ENCODE data around the gene ZNF429. TPM values are rescaled to one million over a fixed set of nuclear protein-coding genes. Genes with fewer than 3 reads are reported as not detected.
"Not testable (repeated sequence)": the region's sequence is repeated elsewhere in the genome, so short reads cannot be mapped to it uniquely, and the experiment has no call there.

The ZNF429 gene
- total RNA-seq, 1 donor from 2014 or later, result 12.7 TPM

- H3K79me2 ChIP-seq (ENCODE audit: insufficient read depth, low read length), result no peaks in the 10 kb centered on the region
- H3K4me2 ChIP-seq (ENCODE audit: low read length), result no peak overlapping the region
- H3K27ac ChIP-seq (ENCODE audit: low read depth, low read length), result no peak overlapping the region
- no peaks in the 10 kb centered on the region for H3K36me3 ChIP-seq (ENCODE audit: insufficient read depth, low read length)
- Mint-ChIP-seq H3K36me3 (ENCODE audit: low read depth, unreplicated experiment) (peaks cover 2% of the 10 kb centered on the region), H3K4me3 (ENCODE audit: unreplicated experiment) (no peak overlapping the region), H3K27ac (ENCODE audit: unreplicated experiment) (no peak overlapping the region), H3K9me3 (ENCODE audit: unreplicated experiment) (peaks cover 12% of the 10 kb centered on the region), H3K4me1 (ENCODE audit: low read depth, unreplicated experiment) (no peaks in the 10 kb centered on the region), H3K27me3 (ENCODE audit: low read depth, unreplicated experiment) (peaks cover 3% of the 10 kb centered on the region)
- no peak overlapping the region for H3K4me3 ChIP-seq (ENCODE audit: insufficient read depth, low read depth, low read length)
- H2AFZ ChIP-seq (ENCODE audit: low read depth, low read length), result no peak overlapping the region
- no peak overlapping the region for H3K9ac ChIP-seq (ENCODE audit: low read length)
- FAIRE-seq (no peak), DNase-seq (ENCODE audit: low read depth) (no peak)
- no peaks in the 10 kb centered on the region for H3K27me3 ChIP-seq (ENCODE audit: insufficient read depth, low read length)
- no peak for TF ChIP-seq EZH2 (IDR thresholded peaks at IDR 0.05; ENCODE audit: insufficient read depth, low read length)
- TF ChIP-seq CTCF (IDR thresholded peaks at IDR 0.05; ENCODE audit: insufficient read depth, low read depth, low read length), result no peak
- no peaks in the 10 kb centered on the region for H3K4me1 ChIP-seq (ENCODE audit: insufficient read depth, low read length)
- H3K9me3 ChIP-seq (ENCODE audit: insufficient read depth, low read depth, low read length), result peaks cover 5% of the 10 kb centered on the region
- H4K20me1 ChIP-seq (ENCODE audit: insufficient read depth, low read length), result no peaks in the 10 kb centered on the region
Observed at GRCh38 chr19:21595185-21595584, 89.8 kb downstream of the ZNF429 start.

GRCh38 chr19:21602082-21602658 lies 96.8 kb downstream of the ZNF429 start:
- no peaks in the 10 kb centered on the region for H3K27me3 ChIP-seq (ENCODE audit: insufficient read depth, low read length)
- FAIRE-seq, result no peak
- Mint-ChIP-seq H3K27ac (ENCODE audit: unreplicated experiment) (no peak overlapping the region), H3K27me3 (ENCODE audit: low read depth, unreplicated experiment) (no peaks in the 10 kb centered on the region), H3K4me1 (ENCODE audit: low read depth, unreplicated experiment) (peaks cover 7% of the 10 kb centered on the region), H3K36me3 (ENCODE audit: low read depth, unreplicated experiment) (no peaks in the 10 kb centered on the region), H3K9me3 (ENCODE audit: unreplicated experiment) (peaks cover 7% of the 10 kb centered on the region), H3K4me3 (ENCODE audit: unreplicated experiment) (no peak overlapping the region)
- H3K4me1 ChIP-seq (ENCODE audit: insufficient read depth, low read length), result no peaks in the 10 kb centered on the region
- no peak overlapping the region for H3K4me2 ChIP-seq (ENCODE audit: low read length)
- no peak for DNase-seq (ENCODE audit: low read depth)
- no peak overlapping the region for H2AFZ ChIP-seq (ENCODE audit: low read depth, low read length)
- no peaks in the 10 kb centered on the region for H3K36me3 ChIP-seq (ENCODE audit: insufficient read depth, low read length)
- H3K27ac ChIP-seq (ENCODE audit: low read depth, low read length), result no peak overlapping the region
- no peak for TF ChIP-seq CTCF (IDR thresholded peaks at IDR 0.05; ENCODE audit: insufficient read depth, low read depth, low read length)
- no peak for TF ChIP-seq EZH2 (IDR thresholded peaks at IDR 0.05; ENCODE audit: insufficient read depth, low read length)
- no peak overlapping the region for H3K4me3 ChIP-seq (ENCODE audit: insufficient read depth, low read depth, low read length)
- H3K9ac ChIP-seq (ENCODE audit: low read length), result no peak overlapping the region
- H3K79me2 ChIP-seq (ENCODE audit: insufficient read depth, low read length), result no peaks in the 10 kb centered on the region
- H3K9me3 ChIP-seq (ENCODE audit: insufficient read depth, low read depth, low read length), result peaks cover 3% of the 10 kb centered on the region
- H4K20me1 ChIP-seq (ENCODE audit: insufficient read depth, low read length), result no peaks in the 10 kb centered on the region

GRCh38 chr19:21602659-21603430 lies 97.4 kb downstream of the ZNF429 start:
- H3K27ac ChIP-seq (ENCODE audit: low read depth, low read length); H3K27me3 ChIP-seq (ENCODE audit: insufficient read depth, low read length); H3K4me2 ChIP-seq (ENCODE audit: low read length); H3K9ac ChIP-seq (ENCODE audit: low read length); H3K27ac Mint-ChIP-seq (ENCODE audit: unreplicated experiment); H3K4me3 Mint-ChIP-seq (ENCODE audit: unreplicated experiment); H3K79me2 ChIP-seq (ENCODE audit: insufficient read depth, low read length); H3K4me1 ChIP-seq (ENCODE audit: insufficient read depth, low read length); H3K27me3 Mint-ChIP-seq (ENCODE audit: low read depth, unreplicated experiment); H3K36me3 Mint-ChIP-seq (ENCODE audit: low read depth, unreplicated experiment); H3K9me3 Mint-ChIP-seq (ENCODE audit: unreplicated experiment); H3K4me3 ChIP-seq (ENCODE audit: insufficient read depth, low read depth, low read length); DNase-seq (ENCODE audit: low read depth); H4K20me1 ChIP-seq (ENCODE audit: insufficient read depth, low read length); H3K4me1 Mint-ChIP-seq (ENCODE audit: low read depth, unreplicated experiment); FAIRE-seq; H3K36me3 ChIP-seq (ENCODE audit: insufficient read depth, low read length); H3K9me3 ChIP-seq (ENCODE audit: insufficient read depth, low read depth, low read length); H2AFZ ChIP-seq (ENCODE audit: low read depth, low read length): not testable (repeated sequence)
